ENCODE results near the gene SULT2B1.
"Not testable (repeated sequence)": the region's sequence is repeated elsewhere in the genome, so short reads cannot be mapped to it uniquely, and the experiment has no call there.

Gene SULT2B1

GRCh38 chr19:48625891-48626327, 73.9 kb downstream of the SULT2B1 start:
- Histone ChIP-seq H3K9ac (ENCODE audit: low read length) (no peak overlapping the region), H3K27me3 (ENCODE audit: control insufficient read depth, insufficient read depth, low read length) (no peaks in the 10 kb centered on the region), H3K4me3 (ENCODE audit: low read length) (no peak overlapping the region), H3K4me1 (ENCODE audit: control insufficient read depth, insufficient read depth, low read length) (peaks cover 18% of the 10 kb centered on the region), H3K27ac (ENCODE audit: low read depth, low read length) (no peak overlapping the region), H3K36me3 (ENCODE audit: control insufficient read depth, insufficient read depth, low read length) (peaks cover 2% of the 10 kb centered on the region)

GRCh38 chr19:48627201-48627864, 75.4 kb downstream of the SULT2B1 start:
- H3K27me3 ChIP-seq (ENCODE audit: control insufficient read depth, insufficient read depth, low read length), result no peaks in the 10 kb centered on the region
- no peak overlapping the region for H3K9ac ChIP-seq (ENCODE audit: low read length)
- no peak overlapping the region for H3K4me3 ChIP-seq (ENCODE audit: low read length)
- H3K4me1 ChIP-seq (ENCODE audit: control insufficient read depth, insufficient read depth, low read length), result peaks cover 21% of the 10 kb centered on the region
- no peak overlapping the region for H3K27ac ChIP-seq (ENCODE audit: low read depth, low read length)
- peaks cover 8% of the 10 kb centered on the region for H3K36me3 ChIP-seq (ENCODE audit: control insufficient read depth, insufficient read depth, low read length)

GRCh38 chr19:48627865-48628314, 75.9 kb downstream of the SULT2B1 start:
- H3K4me3 ChIP-seq (ENCODE audit: low read length), result no peak overlapping the region
- H3K4me1 ChIP-seq (ENCODE audit: control insufficient read depth, insufficient read depth, low read length), result peaks cover 26% of the 10 kb centered on the region
- H3K9ac ChIP-seq (ENCODE audit: low read length), result no peak overlapping the region
- H3K27ac ChIP-seq (ENCODE audit: low read depth, low read length), result no peak overlapping the region
- peaks cover 11% of the 10 kb centered on the region for H3K36me3 ChIP-seq (ENCODE audit: control insufficient read depth, insufficient read depth, low read length)
- no peaks in the 10 kb centered on the region for H3K27me3 ChIP-seq (ENCODE audit: control insufficient read depth, insufficient read depth, low read length)

GRCh38 chr19:48628486-48629296, 76.7 kb downstream of the SULT2B1 start:
- H3K36me3 ChIP-seq (ENCODE audit: control insufficient read depth, insufficient read depth, low read length), result peaks cover 16% of the 10 kb centered on the region
- H3K4me1 ChIP-seq (ENCODE audit: control insufficient read depth, insufficient read depth, low read length), result peaks cover 28% of the 10 kb centered on the region
- H3K4me3 ChIP-seq (ENCODE audit: low read length), result no peak overlapping the region
- no peak overlapping the region for H3K27ac ChIP-seq (ENCODE audit: low read depth, low read length)
- H3K27me3 ChIP-seq (ENCODE audit: control insufficient read depth, insufficient read depth, low read length), result no peaks in the 10 kb centered on the region
- H3K9ac ChIP-seq (ENCODE audit: low read length), result no peak overlapping the region

GRCh38 chr19:48629297-48629598, 77.3 kb downstream of the SULT2B1 start:
- H3K4me1 ChIP-seq (ENCODE audit: control insufficient read depth, insufficient read depth, low read length), result peaks cover 31% of the 10 kb centered on the region
- no peak overlapping the region for H3K4me3 ChIP-seq (ENCODE audit: low read length)

GRCh38 chr19:48629599-48630295, 77.8 kb downstream of the SULT2B1 start:
- Histone ChIP-seq H3K36me3 (ENCODE audit: control insufficient read depth, insufficient read depth, low read length) (peaks cover 16% of the 10 kb centered on the region), H3K27me3 (ENCODE audit: control insufficient read depth, insufficient read depth, low read length) (no peaks in the 10 kb centered on the region), H3K4me1 (ENCODE audit: control insufficient read depth, insufficient read depth, low read length) (peaks cover 33% of the 10 kb centered on the region), H3K4me3 (ENCODE audit: low read length) (peak overlapping the region; percentile 27), H3K27ac (ENCODE audit: low read depth, low read length) (peak overlapping the region; percentile 74), H3K9ac (ENCODE audit: low read length) (peak overlapping the region; percentile 49)

More at GRCh38 chr19:48629297-48629598, 77.3 kb downstream of the SULT2B1 start:
- Histone ChIP-seq H3K36me3 (ENCODE audit: control insufficient read depth, insufficient read depth, low read length) (peaks cover 16% of the 10 kb centered on the region), H3K27ac (ENCODE audit: low read depth, low read length) (peak overlapping the region; percentile 74), H3K9ac (ENCODE audit: low read length) (no peak overlapping the region), H3K27me3 (ENCODE audit: control insufficient read depth, insufficient read depth, low read length) (no peaks in the 10 kb centered on the region)

- Histone ChIP-seq H3K9ac (ENCODE audit: low read length) (peak overlapping the region; percentile 49), H3K36me3 (ENCODE audit: control insufficient read depth, insufficient read depth, low read length) (peaks cover 16% of the 10 kb centered on the region), H3K4me1 (ENCODE audit: control insufficient read depth, insufficient read depth, low read length) (peaks cover 38% of the 10 kb centered on the region), H3K27ac (ENCODE audit: low read depth, low read length) (peak overlapping the region; percentile 74), H3K4me3 (ENCODE audit: low read length) (peak overlapping the region; percentile 27), H3K27me3 (ENCODE audit: control insufficient read depth, insufficient read depth, low read length) (no peaks in the 10 kb centered on the region)
Observed at GRCh38 chr19:48630296-48631063, 78.5 kb downstream of the SULT2B1 start.

GRCh38 chr19:48631225-48631624, 79.3 kb downstream of the SULT2B1 start:
- Histone ChIP-seq H3K4me3 (ENCODE audit: low read length) (no peak overlapping the region), H3K27ac (ENCODE audit: low read depth, low read length) (peak overlapping the region; percentile 74), H3K36me3 (ENCODE audit: control insufficient read depth, insufficient read depth, low read length) (peaks cover 16% of the 10 kb centered on the region), H3K4me1 (ENCODE audit: control insufficient read depth, insufficient read depth, low read length) (peaks cover 38% of the 10 kb centered on the region), H3K9ac (ENCODE audit: low read length) (peak overlapping the region; percentile 36), H3K27me3 (ENCODE audit: control insufficient read depth, insufficient read depth, low read length) (no peaks in the 10 kb centered on the region)

GRCh38 chr19:48632286-48632685, 80.3 kb downstream of the SULT2B1 start:
- not testable (repeated sequence) for H3K9ac ChIP-seq (ENCODE audit: low read length); H3K27me3 ChIP-seq (ENCODE audit: control insufficient read depth, insufficient read depth, low read length)
- peaks cover 16% of the 10 kb centered on the region for H3K36me3 ChIP-seq (ENCODE audit: control insufficient read depth, insufficient read depth, low read length)
- H3K4me3 ChIP-seq (ENCODE audit: low read length), result peak overlapping the region; percentile 2
- H3K27ac ChIP-seq (ENCODE audit: low read depth, low read length), result peak overlapping the region; percentile 43
- H3K4me1 ChIP-seq (ENCODE audit: control insufficient read depth, insufficient read depth, low read length), result peaks cover 38% of the 10 kb centered on the region

- peaks cover 16% of the 10 kb centered on the region for H3K36me3 ChIP-seq (ENCODE audit: control insufficient read depth, insufficient read depth, low read length)
- H3K4me1 ChIP-seq (ENCODE audit: control insufficient read depth, insufficient read depth, low read length), result peaks cover 38% of the 10 kb centered on the region
- no peak overlapping the region for H3K9ac ChIP-seq (ENCODE audit: low read length)
Observed at GRCh38 chr19:48632692-48633147, 80.7 kb downstream of the SULT2B1 start.

GRCh38 chr19:48633148-48634035, 81.4 kb downstream of the SULT2B1 start:
- Histone ChIP-seq H3K27ac (ENCODE audit: low read depth, low read length) (peak overlapping the region; percentile 67), H3K9ac (ENCODE audit: low read length) (no peak overlapping the region), H3K27me3 (ENCODE audit: control insufficient read depth, insufficient read depth, low read length) (no peaks in the 10 kb centered on the region), H3K4me1 (ENCODE audit: control insufficient read depth, insufficient read depth, low read length) (peaks cover 40% of the 10 kb centered on the region), H3K4me3 (ENCODE audit: low read length) (peak overlapping the region; percentile 52), H3K36me3 (ENCODE audit: control insufficient read depth, insufficient read depth, low read length) (peaks cover 16% of the 10 kb centered on the region)

More at GRCh38 chr19:48632692-48633147, 80.7 kb downstream of the SULT2B1 start:
- peak overlapping the region; percentile 24 for H3K4me3 ChIP-seq (ENCODE audit: low read length)
- H3K27ac ChIP-seq (ENCODE audit: low read depth, low read length), result peak overlapping the region; percentile 43
- H3K27me3 ChIP-seq (ENCODE audit: control insufficient read depth, insufficient read depth, low read length), result no peaks in the 10 kb centered on the region

All from rectal smooth muscle tissue (tissue), 1 donor.